ENCODE results near the gene MRPL57.

GRCh38 chr13:21142766-21143165, 33.7 kb upstream of the MRPL57 start:
- TF ChIP-seq, protein P1, sequence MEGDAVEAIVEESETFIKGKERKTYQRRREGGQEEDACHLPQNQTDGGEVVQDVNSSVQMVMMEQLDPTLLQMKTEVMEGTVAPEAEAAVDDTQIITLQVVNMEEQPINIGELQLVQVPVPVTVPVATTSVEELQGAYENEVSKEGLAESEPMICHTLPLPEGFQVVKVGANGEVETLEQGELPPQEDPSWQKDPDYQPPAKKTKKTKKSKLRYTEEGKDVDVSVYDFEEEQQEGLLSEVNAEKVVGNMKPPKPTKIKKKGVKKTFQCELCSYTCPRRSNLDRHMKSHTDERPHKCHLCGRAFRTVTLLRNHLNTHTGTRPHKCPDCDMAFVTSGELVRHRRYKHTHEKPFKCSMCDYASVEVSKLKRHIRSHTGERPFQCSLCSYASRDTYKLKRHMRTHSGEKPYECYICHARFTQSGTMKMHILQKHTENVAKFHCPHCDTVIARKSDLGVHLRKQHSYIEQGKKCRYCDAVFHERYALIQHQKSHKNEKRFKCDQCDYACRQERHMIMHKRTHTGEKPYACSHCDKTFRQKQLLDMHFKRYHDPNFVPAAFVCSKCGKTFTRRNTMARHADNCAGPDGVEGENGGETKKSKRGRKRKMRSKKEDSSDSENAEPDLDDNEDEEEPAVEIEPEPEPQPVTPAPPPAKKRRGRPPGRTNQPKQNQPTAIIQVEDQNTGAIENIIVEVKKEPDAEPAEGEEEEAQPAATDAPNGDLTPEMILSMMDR (IDR thresholded peaks at IDR 0.05; ENCODE audit: borderline replicate concordance, extremely low read depth, low read length, poor library complexity, severe bottlenecking) = no peak
- no peak for TF ChIP-seq EZH2 (IDR thresholded peaks at IDR 0.05; ENCODE audit: borderline replicate concordance, low read depth, low read length, severe bottlenecking)

Measured in DND-41 (cell line).